ENCODE measurements around the gene ETNK2. TPM values are rescaled to one million over a fixed set of nuclear protein-coding genes. Genes with fewer than 3 reads are reported as not detected.

The ETNK2 gene
- total RNA-seq, 2 donors from 2014 or later = 16.7 to 24.4 TPM

DNA sequence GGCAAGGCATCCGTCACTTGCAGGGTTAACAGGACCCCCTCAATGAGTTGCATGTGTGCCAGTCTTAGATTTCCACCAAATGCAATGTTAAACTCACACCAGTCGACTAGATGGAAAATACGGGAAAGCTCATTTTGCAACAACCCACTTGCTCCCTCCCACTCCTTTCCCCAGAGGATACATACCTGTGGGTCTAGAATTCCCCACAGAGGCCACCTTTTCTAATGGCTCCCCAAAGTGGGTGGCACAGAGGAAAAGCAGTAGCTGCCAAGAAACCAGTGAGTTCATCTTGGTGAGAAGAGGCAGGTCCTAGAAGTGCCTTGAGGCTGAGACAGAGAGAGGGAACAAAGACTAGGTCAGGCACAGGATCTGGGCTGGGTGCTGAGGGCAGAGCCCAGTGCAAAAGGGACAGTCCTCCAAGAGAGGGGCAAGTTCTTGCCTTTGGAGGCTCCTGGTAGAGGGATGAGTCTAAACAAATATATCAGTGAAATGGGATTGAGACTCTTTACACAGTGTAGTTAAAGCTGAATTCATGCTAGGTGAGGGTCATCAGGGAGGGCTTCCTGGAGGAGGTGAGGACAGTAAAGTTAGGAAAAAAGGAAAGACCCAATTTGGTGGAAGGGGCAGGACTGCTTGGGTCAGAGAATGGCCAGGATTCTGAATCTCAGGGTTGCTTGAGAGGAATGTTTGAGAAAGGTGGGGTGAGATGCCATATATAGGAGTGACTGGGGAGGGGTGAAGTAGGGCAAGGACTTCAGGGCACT is 40.9 kb upstream of the ETNK2 start:
- H3K36me3 Mint-ChIP-seq (ENCODE audit: low read depth) = no peaks in the 10 kb centered on the region

DNA sequence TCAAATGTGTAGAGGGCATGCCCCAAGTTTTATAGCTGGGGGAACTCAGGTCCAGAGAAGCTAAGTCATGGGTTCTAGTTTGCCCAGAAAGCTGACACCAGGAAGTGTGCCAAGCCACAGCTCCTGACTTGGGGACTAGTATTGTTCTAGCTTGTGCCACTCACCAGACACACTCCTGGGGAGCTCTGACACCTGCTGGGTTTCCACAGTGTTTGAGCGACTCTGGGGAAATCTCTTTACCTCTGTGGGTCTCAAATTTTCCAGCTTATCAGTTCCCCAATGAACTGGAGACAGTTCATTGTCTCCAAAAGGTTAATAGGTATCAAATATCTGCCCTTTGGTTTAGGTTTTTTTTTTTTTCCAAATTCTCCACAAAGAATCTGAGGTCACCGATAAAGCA is 40.2 kb upstream of the ETNK2 start:
- Mint-ChIP-seq H3K36me3 (ENCODE audit: low read depth) (no peaks in the 10 kb centered on the region), H3K9me3 (no peaks in the 10 kb centered on the region), H3K27me3 (ENCODE audit: insufficient read depth) (peaks cover 66% of the 10 kb centered on the region), H3K27ac (no peak overlapping the region), H3K4me3 (no peak overlapping the region), H3K4me1 (peaks cover 7% of the 10 kb centered on the region)
- Histone ChIP-seq H3K27me3 (ENCODE audit: control insufficient read depth, insufficient read depth, low read length, poor library complexity, severe bottlenecking) (peaks cover 52% of the 10 kb centered on the region), H3K4me1 (ENCODE audit: control insufficient read depth, insufficient read depth, low read length) (no peaks in the 10 kb centered on the region), H3K4me3 (ENCODE audit: low read length) (no peak overlapping the region), H3K9me3 (ENCODE audit: control insufficient read depth, low read length) (no peaks in the 10 kb centered on the region), H3K36me3 (ENCODE audit: control insufficient read depth, insufficient read depth, low read length) (no peaks in the 10 kb centered on the region), H3K9ac (ENCODE audit: extremely low read depth, low read length, poor library complexity, severe bottlenecking) (no peak overlapping the region), H3K27ac (ENCODE audit: low read depth, low read length) (no peak overlapping the region)
- TF ChIP-seq, protein P1, sequence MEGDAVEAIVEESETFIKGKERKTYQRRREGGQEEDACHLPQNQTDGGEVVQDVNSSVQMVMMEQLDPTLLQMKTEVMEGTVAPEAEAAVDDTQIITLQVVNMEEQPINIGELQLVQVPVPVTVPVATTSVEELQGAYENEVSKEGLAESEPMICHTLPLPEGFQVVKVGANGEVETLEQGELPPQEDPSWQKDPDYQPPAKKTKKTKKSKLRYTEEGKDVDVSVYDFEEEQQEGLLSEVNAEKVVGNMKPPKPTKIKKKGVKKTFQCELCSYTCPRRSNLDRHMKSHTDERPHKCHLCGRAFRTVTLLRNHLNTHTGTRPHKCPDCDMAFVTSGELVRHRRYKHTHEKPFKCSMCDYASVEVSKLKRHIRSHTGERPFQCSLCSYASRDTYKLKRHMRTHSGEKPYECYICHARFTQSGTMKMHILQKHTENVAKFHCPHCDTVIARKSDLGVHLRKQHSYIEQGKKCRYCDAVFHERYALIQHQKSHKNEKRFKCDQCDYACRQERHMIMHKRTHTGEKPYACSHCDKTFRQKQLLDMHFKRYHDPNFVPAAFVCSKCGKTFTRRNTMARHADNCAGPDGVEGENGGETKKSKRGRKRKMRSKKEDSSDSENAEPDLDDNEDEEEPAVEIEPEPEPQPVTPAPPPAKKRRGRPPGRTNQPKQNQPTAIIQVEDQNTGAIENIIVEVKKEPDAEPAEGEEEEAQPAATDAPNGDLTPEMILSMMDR (conservative IDR thresholded peaks at IDR 0.05) = no peak
- WGBS, 2 experiments (ENCODE audit: insufficient coverage in 1 of 2, insufficient read length in 1 of 2) = 83 to 87% methylated on average over 1 to 2 of the region's 2 CpGs
- no peak for DNase-seq

More for the DNA sequence above, 40.9 kb upstream of the ETNK2 start:
- DNase-seq = no peak
- Histone ChIP-seq H3K27me3 (ENCODE audit: control insufficient read depth, insufficient read depth, low read length, poor library complexity, severe bottlenecking) (peaks cover 45% of the 10 kb centered on the region), H3K9ac (ENCODE audit: extremely low read depth, low read length, poor library complexity, severe bottlenecking) (no peak overlapping the region), H3K9me3 (ENCODE audit: control insufficient read depth, low read length) (no peaks in the 10 kb centered on the region), H3K36me3 (ENCODE audit: control insufficient read depth, insufficient read depth, low read length) (no peaks in the 10 kb centered on the region), H3K4me3 (ENCODE audit: low read length) (no peak overlapping the region), H3K27ac (ENCODE audit: low read depth, low read length) (no peak overlapping the region), H3K4me1 (ENCODE audit: control insufficient read depth, insufficient read depth, low read length) (no peaks in the 10 kb centered on the region)
- WGBS, 2 experiments (ENCODE audit: insufficient coverage in 1 of 2, insufficient read length in 1 of 2) = 84 to 86% methylated on average over 3 of the region's 3 CpGs
- H3K27ac Mint-ChIP-seq = no peak overlapping the region
- TF ChIP-seq, protein P1 (conservative IDR thresholded peaks at IDR 0.05) = no peak
- H3K27me3 Mint-ChIP-seq (ENCODE audit: insufficient read depth) = peaks cover 59% of the 10 kb centered on the region
- peaks cover 7% of the 10 kb centered on the region for H3K4me1 Mint-ChIP-seq
- no peaks in the 10 kb centered on the region for H3K9me3 Mint-ChIP-seq
- no peak overlapping the region for H3K4me3 Mint-ChIP-seq

DNA sequence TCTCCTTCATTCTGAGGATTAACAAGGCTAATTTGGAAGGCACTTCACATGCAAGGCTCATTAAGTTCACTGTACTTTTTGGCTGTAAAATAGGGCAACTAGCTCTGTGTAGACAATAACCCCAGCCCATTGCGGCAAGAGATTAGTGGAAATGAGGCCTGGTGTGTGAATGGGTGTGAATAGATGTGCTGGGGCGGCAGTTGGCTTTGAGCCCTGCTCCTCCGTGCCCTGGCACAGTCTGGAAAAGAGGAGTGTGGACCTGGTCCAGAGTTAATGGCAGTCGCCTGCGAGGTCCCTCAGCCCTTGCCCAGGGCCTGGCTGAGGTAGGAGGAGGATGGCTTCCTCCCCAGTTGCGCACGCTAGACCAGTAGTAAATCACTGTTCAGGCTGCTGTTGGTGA is 39.6 kb upstream of the ETNK2 start:
- peaks cover 5% of the 10 kb centered on the region for H3K4me1 Mint-ChIP-seq
- Histone ChIP-seq H3K27me3 (ENCODE audit: control insufficient read depth, insufficient read depth, low read length, poor library complexity, severe bottlenecking) (peaks cover 58% of the 10 kb centered on the region), H3K27ac (ENCODE audit: low read depth, low read length) (no peak overlapping the region), H3K36me3 (ENCODE audit: control insufficient read depth, insufficient read depth, low read length) (no peaks in the 10 kb centered on the region), H3K9me3 (ENCODE audit: control insufficient read depth, low read length) (no peaks in the 10 kb centered on the region), H3K4me1 (ENCODE audit: control insufficient read depth, insufficient read depth, low read length) (no peaks in the 10 kb centered on the region), H3K4me3 (ENCODE audit: low read length) (no peak overlapping the region), H3K9ac (ENCODE audit: extremely low read depth, low read length, poor library complexity, severe bottlenecking) (no peak overlapping the region)
- 88 to 89% methylated on average over 3 to 7 of the region's 7 CpGs for WGBS, 2 experiments (ENCODE audit: insufficient coverage in 1 of 2, insufficient read length in 1 of 2)
- H3K27ac Mint-ChIP-seq = no peak overlapping the region
- no peak for DNase-seq
- TF ChIP-seq, protein P1 (conservative IDR thresholded peaks at IDR 0.05) = no peak
- no peaks in the 10 kb centered on the region for H3K36me3 Mint-ChIP-seq (ENCODE audit: low read depth)
- H3K27me3 Mint-ChIP-seq (ENCODE audit: insufficient read depth) = peaks cover 71% of the 10 kb centered on the region
- H3K9me3 Mint-ChIP-seq = no peaks in the 10 kb centered on the region
- no peak overlapping the region for H3K4me3 Mint-ChIP-seq
